Stimulated activated CD8-positive, alpha-beta memory T cell treated with anti-CD3 and anti-CD28 coated beads, Interleukin-15, amount 100 ng/mL, for 24 hours (primary cell): ENCODE results near the gene SLTM.
"Not testable (repeated sequence)": the region's sequence is repeated elsewhere in the genome, so short reads cannot be mapped to it uniquely, and the experiment has no call there.

Source experiments
- DNase-seq: peaks from one replicate; pipeline ENCODE4 v3.0.0-alpha.2; 2020; ENCODE audit warnings: low read depth

SLTM gene

DNA sequence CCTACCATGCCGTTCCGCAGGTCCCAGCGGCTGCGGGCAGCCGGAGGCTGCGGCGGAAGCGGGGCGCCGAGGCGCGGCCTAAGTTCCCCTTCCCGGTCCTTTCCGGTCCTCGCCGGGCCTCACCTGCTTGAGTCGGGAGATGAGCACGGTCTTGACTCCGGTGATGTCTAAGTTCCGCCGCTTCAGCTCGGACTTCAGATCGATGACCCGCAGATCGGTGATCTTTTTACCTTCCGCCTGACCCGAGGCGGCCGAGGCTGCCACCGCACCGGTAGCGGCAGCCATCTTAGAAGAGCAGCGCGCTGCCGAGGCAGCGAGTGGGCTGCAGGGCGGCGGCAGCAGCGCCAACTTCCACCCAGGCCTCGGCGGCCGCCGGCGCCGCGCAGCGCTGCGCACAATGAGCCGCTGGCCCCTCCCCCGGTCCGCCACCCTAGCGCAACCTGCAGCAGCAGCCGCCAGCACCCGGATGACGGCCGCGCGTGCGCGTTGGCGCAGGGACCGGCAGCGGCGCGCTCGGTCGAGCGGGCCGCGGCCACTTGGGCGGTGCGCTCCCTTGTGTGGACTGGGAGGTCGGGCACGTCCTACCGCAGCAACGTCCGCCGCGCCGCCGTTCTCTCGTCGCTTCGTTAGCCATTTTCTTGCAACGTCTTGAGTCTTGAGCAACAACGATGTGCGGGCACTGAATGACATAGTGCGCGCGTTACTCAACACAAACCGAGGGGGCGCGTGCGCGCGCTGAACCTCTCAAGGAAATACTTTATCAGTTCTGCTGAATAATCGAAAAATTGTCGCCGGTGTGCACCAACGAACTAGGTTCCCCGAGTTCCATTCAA, at the start of gene SLTM:
Gene SLTM (minus strand): TSS at position 399 of the 833 bp plus-strand sequence. CDS start 114 bp downstream, at position 285.
- peak; percentile 72 for DNase-seq

DNA sequence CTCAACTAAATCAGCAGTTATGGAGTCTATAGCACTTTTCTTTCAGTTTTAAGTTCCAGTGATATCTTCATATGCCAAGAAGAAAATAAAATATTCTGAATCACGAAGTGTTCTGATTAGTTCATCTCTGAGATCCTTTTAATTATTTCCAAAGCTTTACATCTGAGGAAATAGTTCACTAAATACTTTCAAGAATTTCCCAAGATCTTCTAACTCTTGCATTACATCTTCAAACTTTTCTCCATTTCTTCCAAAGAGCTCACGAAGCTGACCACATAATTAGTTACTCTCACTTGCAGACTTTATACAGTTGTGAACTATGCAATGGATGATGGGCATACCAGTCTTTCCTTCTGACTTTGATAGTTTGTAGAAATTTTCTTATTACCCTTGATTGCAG, 49.8 kb upstream of the SLTM start:
- DNase-seq, result no peak

DNA sequence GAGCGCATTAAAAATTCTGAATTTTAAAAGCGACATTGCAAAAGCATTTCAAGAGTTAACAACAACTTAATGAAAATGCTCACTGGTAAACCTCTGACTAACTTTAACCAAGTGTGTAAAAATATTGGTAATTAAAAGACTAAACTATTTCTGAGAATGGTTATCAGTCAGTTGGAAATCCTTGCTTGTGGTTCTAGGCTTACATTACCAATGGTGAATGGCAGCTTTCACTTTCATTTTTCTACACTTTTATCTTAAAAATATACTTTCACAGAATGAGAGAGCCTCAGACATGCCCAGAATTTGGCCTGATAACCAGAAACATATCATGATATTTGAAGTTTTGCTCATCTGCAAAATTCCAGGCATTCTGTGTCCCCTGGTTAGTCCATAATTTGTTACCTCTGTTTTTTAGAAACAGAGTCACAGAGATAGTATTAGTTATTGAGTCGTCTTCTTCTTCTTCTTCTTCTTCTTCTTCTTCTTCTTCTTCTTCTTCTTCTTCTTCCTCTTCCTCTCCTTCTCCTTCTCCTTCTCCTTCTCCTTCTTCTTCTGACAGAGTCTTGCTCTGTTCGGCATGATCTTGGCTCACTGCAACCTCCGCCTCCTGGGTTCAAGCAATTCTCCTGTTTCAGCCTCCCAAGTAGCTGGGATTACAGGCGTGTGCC, 48.5 kb upstream of the SLTM start:
- no peak for DNase-seq

DNA sequence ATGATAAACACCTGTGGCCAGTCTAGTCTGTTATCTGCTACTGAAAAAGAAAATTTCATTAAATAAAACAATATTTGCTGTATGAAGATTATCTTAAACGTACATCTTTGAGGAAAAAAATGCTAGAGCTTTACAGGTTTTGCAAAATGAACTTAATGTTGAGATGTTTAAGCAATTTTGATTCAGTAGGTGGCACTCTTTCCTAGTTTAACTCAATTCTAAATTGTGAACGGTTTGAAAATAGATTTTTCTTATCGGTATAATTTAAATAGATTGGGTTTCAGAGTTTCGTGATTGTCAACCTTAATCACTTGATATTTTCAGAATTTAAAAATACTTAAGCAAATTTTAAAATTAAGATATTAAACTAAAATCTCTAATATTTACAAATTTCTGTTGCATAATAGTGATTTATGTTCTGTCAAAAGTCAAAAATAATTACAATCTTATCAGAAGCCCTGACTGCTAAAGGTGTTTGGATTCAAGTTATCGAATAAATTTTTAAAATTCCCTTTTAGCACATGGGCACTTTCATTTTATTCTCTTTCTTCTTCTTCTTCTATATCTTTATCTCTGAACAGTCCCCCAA, 47.0 kb upstream of the SLTM start:
- no peak for DNase-seq

- no peak for DNase-seq
These were observed 44.4 kb upstream of the SLTM start for GRCh38 chr15:58977887-58978286.

DNA sequence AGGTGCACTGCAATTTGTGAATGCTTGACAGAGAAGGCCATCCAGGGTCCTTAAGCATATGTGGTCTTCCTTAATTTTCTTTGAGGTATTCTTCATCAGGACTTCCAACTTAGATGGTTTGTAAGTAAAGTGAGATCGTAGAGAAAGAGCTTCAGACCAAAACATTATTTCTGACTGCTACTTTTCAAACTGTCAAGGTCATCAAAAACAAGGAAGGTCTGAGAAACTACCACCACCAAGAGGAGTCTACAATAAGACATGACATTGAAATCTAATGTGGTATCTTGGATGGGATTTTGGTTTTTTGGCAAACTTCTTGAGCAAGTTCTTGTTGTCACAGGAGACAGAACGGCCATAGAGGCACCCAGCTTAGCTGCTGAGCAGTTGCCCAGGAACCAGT, 34.0 kb upstream of the SLTM start:
- DNase-seq, result no peak

- no peak for DNase-seq
These were observed 33.2 kb upstream of the SLTM start for GRCh38 chr15:58966698-58967097.

GRCh38 chr15:58962662-58963565, 29.4 kb upstream of the SLTM start:
- no peak for DNase-seq

DNA sequence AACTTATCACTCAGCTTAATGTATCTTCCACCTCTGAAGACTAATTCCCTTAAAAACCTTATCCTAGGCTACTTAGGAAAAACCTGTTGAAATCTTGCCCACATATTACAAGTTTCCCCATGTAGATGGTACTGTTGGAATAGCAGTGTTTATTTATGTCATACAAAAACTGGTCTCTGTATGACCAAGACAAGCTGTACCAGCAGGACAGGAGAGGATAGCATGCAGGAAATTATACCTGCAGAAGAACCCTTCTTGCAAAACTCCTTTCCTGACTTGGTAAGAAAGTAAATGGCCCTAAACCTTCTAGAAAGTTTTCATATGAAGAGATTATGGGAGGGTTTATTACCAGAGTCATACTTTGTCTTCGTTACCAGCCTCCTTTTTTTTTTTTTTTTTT, 28.7 kb upstream of the SLTM start:
- no peak for DNase-seq

GRCh38 chr15:58958811-58959210, 25.3 kb upstream of the SLTM start:
- DNase-seq, result no peak

GRCh38 chr15:58957101-58957973, 23.9 kb upstream of the SLTM start:
- no peak for DNase-seq

GRCh38 chr15:58952751-58953150, 19.3 kb upstream of the SLTM start:
- DNase-seq, result no peak

DNA sequence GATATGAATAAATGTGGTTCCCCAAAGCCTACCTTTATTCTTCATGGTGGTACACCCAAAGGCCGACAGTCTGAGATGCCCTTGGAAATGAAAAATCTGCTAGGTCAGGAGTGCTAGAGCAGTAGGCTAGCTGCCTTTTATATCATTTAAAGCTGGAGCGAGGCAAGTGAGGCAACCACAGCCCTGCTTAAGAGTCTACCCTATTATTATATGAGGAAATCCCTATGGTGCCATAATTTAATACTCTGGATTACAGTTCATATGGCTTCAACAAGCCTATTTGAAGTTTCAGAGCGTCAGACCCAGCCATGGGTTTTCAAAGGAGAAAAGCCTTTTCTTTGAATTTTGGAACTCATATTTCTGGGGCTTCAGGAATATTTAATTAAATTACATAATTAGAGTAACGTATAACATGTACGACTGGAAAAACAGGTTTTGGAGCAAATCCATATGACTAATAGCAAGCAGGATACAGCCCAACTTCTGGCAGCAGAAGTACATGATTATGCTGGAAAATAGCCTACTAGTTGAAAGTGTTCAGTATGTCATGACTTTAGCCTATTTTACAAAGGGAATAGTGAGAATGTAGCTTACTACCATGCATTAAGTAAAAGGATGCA, 18.0 kb upstream of the SLTM start:
- DNase-seq, result no peak

- no peak for DNase-seq
These were observed 13.7 kb upstream of the SLTM start for GRCh38 chr15:58947179-58947578.

DNA sequence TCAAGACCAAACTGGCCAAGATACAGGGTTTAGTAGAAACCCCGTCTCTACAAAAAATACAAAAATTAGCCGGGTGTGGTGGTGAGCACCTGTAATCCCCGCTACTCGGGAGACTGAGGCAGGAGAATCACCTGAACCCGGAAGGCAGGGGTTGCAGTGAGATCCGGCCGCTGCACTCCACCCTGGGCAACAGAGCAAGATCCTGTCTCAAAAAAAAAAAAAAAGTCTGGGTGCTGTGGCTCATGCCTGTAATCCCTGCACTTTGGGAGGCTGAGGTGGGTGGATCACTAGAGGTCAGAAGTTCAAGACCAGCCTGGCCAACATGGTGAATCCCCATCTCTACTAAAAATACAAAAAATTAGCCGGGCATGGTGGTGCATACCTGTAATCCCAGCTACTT, 1.5 kb upstream of the SLTM start:
- DNase-seq, result not testable (repeated sequence)

GRCh38 chr15:58934521-58934920, 1.0 kb upstream of the SLTM start:
- no peak for DNase-seq

- DNase-seq, result no peak
These were observed 602 bp upstream of the SLTM start for GRCh38 chr15:58934114-58934447.

- DNase-seq, result no peak
These were observed 684 bp downstream of the SLTM start for GRCh38 chr15:58932710-58933280.

- DNase-seq, result no peak
These were observed 1.4 kb downstream of the SLTM start for GRCh38 chr15:58931987-58932588.

DNA sequence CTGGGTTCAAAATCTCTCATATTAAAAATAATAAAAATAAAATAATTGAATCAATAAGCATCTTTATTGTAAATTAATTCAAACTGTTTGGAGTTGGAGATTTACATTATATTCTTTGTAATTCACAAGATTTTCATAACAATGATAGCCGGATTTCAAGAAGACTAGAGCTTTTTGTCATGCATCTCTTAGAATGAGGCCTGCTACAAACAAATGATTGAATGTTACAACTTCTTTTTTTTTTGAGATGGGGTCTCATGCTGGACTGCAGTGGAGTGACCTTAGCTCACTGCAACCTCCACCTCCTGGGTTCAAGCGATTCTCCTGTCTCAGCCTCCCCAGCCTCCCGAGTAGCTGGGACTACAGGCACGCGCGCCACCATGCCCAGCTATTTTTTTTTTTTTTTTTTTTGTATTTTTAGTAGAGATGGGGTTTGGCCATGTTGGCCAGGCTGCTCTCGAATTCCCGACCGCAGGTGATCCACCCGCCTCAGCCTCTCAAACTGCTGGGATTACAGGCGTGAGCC, 3.5 kb downstream of the SLTM start:
- DNase-seq, result no peak
